OCI-LY1 (cell line): Measurements from ENCODE around the gene FAM72B.
"Not testable (repeated sequence)": the region's sequence is repeated elsewhere in the genome, so short reads cannot be mapped to it uniquely, and the experiment has no call there.

Experiments
- H2AFZ ChIP-seq: fragments of 200-600 bp; sonication (generic), shearing (Covaris generic); 2 replicates; pipeline ENCODE4 v1.6.0; 2014; ENCODE audit warnings: antibody characterized with exemption, mild to moderate bottlenecking, low read length
- H3F3A ChIP-seq: fragments of 200-600 bp; sonication (generic), shearing (Covaris generic); 2 replicates; pipeline ENCODE4 v1.6.0; 2014; ENCODE audit warnings: mild to moderate bottlenecking, antibody characterized with exemption, low read length, moderate library complexity; ENCODE audit not compliant: insufficient read depth
- H3K27ac ChIP-seq: fragments of 200-600 bp; sonication (generic); 2 replicates; pipeline ENCODE4 v1.5.1; 2014; ENCODE audit warnings: low read length, mixed run types, mild to moderate bottlenecking, low read depth; ENCODE audit not compliant: poor library complexity, severe bottlenecking
- H3K27me3 ChIP-seq: fragments of 200-600 bp; sonication (generic); 2 replicates; pipeline ENCODE4 v1.6.0; 2014; ENCODE audit warnings: antibody characterized with exemption, mild to moderate bottlenecking, low read length, moderate library complexity; ENCODE audit not compliant: insufficient read depth
- H3K36me3 ChIP-seq: fragments of 200-600 bp; sonication (generic); 2 replicates; pipeline ENCODE4 v1.6.1; 2014; ENCODE audit warnings: mild to moderate bottlenecking, antibody characterized with exemption, low read length, moderate library complexity, mixed read lengths; ENCODE audit not compliant: insufficient read depth
- H3K4me1 ChIP-seq: fragments of 200-600 bp; sonication (generic); 2 replicates; pipeline ENCODE4 v1.5.1; 2014; ENCODE audit warnings: mild to moderate bottlenecking, low read length, moderate library complexity; ENCODE audit not compliant: insufficient read depth, severe bottlenecking
- H3K4me2 ChIP-seq: fragments of 200-600 bp; sonication (generic), shearing (Covaris generic); 2 replicates; pipeline ENCODE4 v1.6.1; 2014; ENCODE audit warnings: low read length
- H3K4me3 ChIP-seq: fragments of 200-600 bp; sonication (generic); 2 replicates; pipeline ENCODE4 v1.5.1; 2014; ENCODE audit warnings: low read length, low read depth, mild to moderate bottlenecking, mixed read lengths; ENCODE audit not compliant: poor library complexity, severe bottlenecking
- H3K79me2 ChIP-seq: fragments of 200-600 bp; shearing (Covaris generic); 2 replicates; pipeline ENCODE4 v1.6.1; 2016; ENCODE audit warnings: mixed run types, low read length, mixed read lengths; ENCODE audit not compliant: insufficient read depth
- H3K9ac ChIP-seq: fragments of 200-600 bp; sonication (generic), shearing (Covaris generic); 2 replicates; pipeline ENCODE4 v1.6.1; 2014; ENCODE audit warnings: mild to moderate bottlenecking, low read length, mixed read lengths
- H3K9me2 ChIP-seq: fragments of 200-600 bp; sonication (generic), shearing (Covaris generic); 2 replicates; pipeline ENCODE4 v1.6.1; 2014; ENCODE audit warnings: low read depth, mild to moderate bottlenecking, low read length, mixed read lengths
- H3K9me3 ChIP-seq: fragments of 200-600 bp; shearing (Covaris generic); 2 replicates; pipeline ENCODE4 v1.6.1; 2014; ENCODE audit warnings: low read length, mixed read lengths
- H4K20me1 ChIP-seq: fragments of 200-600 bp; sonication (generic), shearing (Covaris generic); 2 replicates; pipeline ENCODE4 v1.6.0; 2016; ENCODE audit warnings: mild to moderate bottlenecking, low read length; ENCODE audit not compliant: insufficient read depth

The FAM72B gene

GRCh38 chr1:121184290-121185127 is at the start of gene FAM72B, which contains the start of gene SRGAP2C:
TSS of gene FAM72B (minus strand) at chr1:121184340. CDS start at chr1:121183489, 851 bp downstream.
TSS of gene SRGAP2C (plus strand) at chr1:121184975. CDS start at chr1:121187447, 2,472 bp downstream.
- Histone ChIP-seq H3K4me2 (peak within 1 kb of the TSS; percentile 57), H3K4me3 (peak within 1 kb of the TSS; percentile 68), H3K27ac (peak within 1 kb of the TSS; percentile 46), H3K9ac (peak within 1 kb of the TSS; percentile 67; the same call in 1 of the 2 replicates)
- not testable (repeated sequence) for H3K79me2 ChIP-seq, H3K9me3 ChIP-seq, H3K27me3 ChIP-seq, H3K4me1 ChIP-seq, H3K9me2 ChIP-seq, H3K36me3 ChIP-seq, H3F3A ChIP-seq, H2AFZ ChIP-seq, H4K20me1 ChIP-seq

GRCh38 chr1:121232445-121233125 is 48.4 kb upstream of the FAM72B start:
- H2AFZ ChIP-seq, H3K4me2 ChIP-seq, H3K36me3 ChIP-seq, H3K79me2 ChIP-seq, H3K27me3 ChIP-seq, H4K20me1 ChIP-seq, H3K9me2 ChIP-seq, H3K4me3 ChIP-seq, H3F3A ChIP-seq, H3K4me1 ChIP-seq, H3K9me3 ChIP-seq, H3K9ac ChIP-seq: not testable (repeated sequence)
- peak overlapping the region; percentile 65 for H3K27ac ChIP-seq

GRCh38 chr1:121230636-121231035 is 46.5 kb upstream of the FAM72B start:
- H3K9me3 ChIP-seq, H2AFZ ChIP-seq, H3K9me2 ChIP-seq, H3K4me1 ChIP-seq, H3K4me3 ChIP-seq, H3F3A ChIP-seq, H3K36me3 ChIP-seq, H4K20me1 ChIP-seq, H3K9ac ChIP-seq, H3K27ac ChIP-seq, H3K4me2 ChIP-seq, H3K27me3 ChIP-seq, H3K79me2 ChIP-seq: not testable (repeated sequence)

GRCh38 chr1:121227544-121228330 is 43.6 kb upstream of the FAM72B start:
- H3K9me3 ChIP-seq, H4K20me1 ChIP-seq, H3K9me2 ChIP-seq, H3K4me3 ChIP-seq, H3F3A ChIP-seq, H3K9ac ChIP-seq, H3K79me2 ChIP-seq, H3K27ac ChIP-seq, H3K4me1 ChIP-seq, H3K4me2 ChIP-seq, H3K36me3 ChIP-seq, H3K27me3 ChIP-seq, H2AFZ ChIP-seq: not testable (repeated sequence)

- H3K36me3 ChIP-seq, H3K4me3 ChIP-seq, H3K9ac ChIP-seq, H3K9me2 ChIP-seq, H3F3A ChIP-seq, H3K4me2 ChIP-seq, H3K27me3 ChIP-seq, H3K9me3 ChIP-seq, H3K79me2 ChIP-seq, H3K4me1 ChIP-seq, H2AFZ ChIP-seq, H3K27ac ChIP-seq, H4K20me1 ChIP-seq: not testable (repeated sequence)
These were observed 42.8 kb upstream of the FAM72B start for GRCh38 chr1:121226925-121227324.

- H3K4me2 ChIP-seq = not testable (repeated sequence)
These were observed 42.3 kb upstream of the FAM72B start for GRCh38 chr1:121226295-121226904.

GRCh38 chr1:121224714-121225113 is 40.6 kb upstream of the FAM72B start:
- not testable (repeated sequence) for H3K9me3 ChIP-seq, H3K4me1 ChIP-seq, H3K9ac ChIP-seq, H3K79me2 ChIP-seq, H4K20me1 ChIP-seq, H3K27ac ChIP-seq, H3F3A ChIP-seq, H2AFZ ChIP-seq, H3K9me2 ChIP-seq, H3K4me3 ChIP-seq, H3K4me2 ChIP-seq, H3K36me3 ChIP-seq, H3K27me3 ChIP-seq

More at GRCh38 chr1:121226295-121226904, 42.3 kb upstream of the FAM72B start:
- not testable (repeated sequence) for H3K9me2 ChIP-seq, H4K20me1 ChIP-seq, H2AFZ ChIP-seq, H3K36me3 ChIP-seq, H3K27me3 ChIP-seq, H3K9me3 ChIP-seq, H3F3A ChIP-seq, H3K4me1 ChIP-seq, H3K79me2 ChIP-seq, H3K4me3 ChIP-seq, H3K27ac ChIP-seq, H3K9ac ChIP-seq
